Fibroblast of peridontal ligament (primary cell): Measurements from ENCODE around the gene FSD1L.

Experiments used
- DNase-seq: peaks from one replicate; pipeline ENCODE4 v3.0.0-alpha.2; 2010; ENCODE audit errors: extremely low read depth

The FSD1L gene

DNA sequence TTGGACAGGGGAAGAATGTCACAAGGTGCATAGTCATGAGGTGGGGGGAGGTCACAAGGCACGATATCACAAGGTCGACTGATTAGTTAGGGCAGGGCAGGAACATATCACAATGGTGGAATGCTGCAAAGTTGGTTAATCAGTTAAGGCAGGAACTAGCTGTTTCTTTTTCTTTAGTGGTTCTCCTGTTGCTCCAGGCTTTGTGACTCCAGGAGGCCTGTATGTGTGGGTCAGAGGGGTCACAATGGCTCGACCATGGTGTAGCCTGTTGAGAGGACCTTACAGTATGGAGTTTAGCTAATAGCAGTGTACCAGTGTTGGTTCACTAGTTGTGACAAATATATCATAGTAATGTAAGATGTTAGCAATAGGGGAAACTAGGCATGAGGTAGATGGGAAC is 12.4 kb upstream of the FSD1L start:
- DNase-seq: no peak

DNA sequence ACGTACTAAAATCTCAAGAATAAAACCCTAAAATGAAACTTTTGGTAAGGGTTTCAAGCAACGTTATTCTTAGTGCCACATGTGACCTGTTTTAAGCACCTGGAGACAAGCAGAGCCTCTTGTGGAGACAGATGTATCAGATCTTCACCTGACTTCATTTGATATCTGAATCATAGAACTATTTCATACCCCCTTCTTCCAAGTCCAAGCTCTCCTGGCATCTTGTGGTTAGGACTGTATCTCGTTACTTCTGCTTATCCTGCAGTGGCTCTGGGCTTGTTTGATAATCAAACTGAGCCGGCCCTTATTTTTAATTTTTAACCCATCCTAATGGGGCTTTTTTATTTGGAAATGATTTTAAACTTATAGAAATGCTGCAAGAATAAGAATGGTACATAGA is 11.1 kb upstream of the FSD1L start:
- no peak for DNase-seq

DNA sequence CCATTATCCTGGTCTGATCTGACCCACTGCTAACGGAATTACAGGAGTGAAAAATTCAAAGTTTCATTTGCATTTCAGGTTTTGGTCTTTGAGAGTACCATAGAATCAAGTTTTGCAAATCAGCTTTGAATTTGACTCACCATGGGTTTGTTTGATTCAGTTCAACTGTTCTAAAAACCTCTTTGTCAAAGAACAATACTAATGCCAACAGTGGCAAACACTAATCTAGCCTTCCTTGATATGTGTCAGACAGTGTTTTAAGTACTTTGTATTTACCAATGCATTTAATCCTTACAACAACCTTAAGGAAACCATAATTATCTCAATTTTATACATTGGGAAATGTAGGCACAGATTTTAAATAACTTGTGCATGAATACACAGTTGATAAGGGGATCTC is 10.1 kb upstream of the FSD1L start:
- DNase-seq: no peak

DNA sequence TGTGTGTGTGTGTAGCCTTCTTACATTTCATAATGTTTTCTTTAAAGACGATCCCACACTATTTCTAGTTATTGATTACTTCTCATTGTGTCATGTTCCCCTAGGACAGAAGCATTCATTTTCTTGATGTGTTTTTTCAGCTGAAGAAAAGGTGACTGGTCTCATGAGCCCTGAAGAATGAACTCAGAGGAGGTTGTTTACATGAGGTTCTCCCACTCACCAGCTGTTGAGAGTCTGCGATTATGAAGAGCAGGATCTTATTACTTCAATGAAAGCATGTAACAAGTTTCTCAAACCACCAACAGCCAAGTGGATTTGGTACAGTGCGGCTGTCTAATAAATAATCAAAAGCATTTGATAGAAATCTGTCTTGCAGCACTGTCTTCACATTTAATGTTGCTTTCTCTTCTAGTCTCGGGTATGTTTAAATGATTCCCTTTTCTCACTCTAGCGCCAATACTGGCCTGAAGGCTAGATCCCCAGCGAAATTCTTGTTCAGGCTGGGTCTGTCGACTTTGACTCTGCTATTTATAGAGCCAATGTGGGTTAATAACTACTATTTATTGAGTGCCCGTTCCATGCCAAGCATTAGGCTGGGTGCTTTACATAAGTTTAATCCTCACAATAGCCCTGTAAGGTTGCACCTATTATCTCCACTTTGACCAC is 9.6 kb upstream of the FSD1L start:
- DNase-seq: peak; percentile 81

DNA sequence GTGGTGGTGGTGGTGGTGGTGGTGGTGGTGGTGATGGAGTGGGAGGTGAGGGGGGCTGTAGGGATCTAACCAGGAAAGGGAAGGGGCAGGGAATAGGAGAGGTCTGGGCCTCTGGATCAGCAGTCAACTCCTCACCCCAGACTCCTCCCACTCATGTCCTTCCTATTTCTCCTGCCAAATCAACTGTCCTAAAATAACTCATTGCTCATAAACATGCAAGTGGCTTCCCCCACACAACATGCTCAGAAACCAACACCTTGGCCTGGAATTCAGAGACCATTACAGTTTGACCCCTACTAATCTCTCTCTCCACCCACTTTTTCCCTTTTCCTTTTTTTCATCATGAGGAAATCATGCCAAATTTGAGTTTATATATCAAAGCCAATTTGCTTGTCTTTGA is 8.4 kb upstream of the FSD1L start:
- DNase-seq: no peak

DNA sequence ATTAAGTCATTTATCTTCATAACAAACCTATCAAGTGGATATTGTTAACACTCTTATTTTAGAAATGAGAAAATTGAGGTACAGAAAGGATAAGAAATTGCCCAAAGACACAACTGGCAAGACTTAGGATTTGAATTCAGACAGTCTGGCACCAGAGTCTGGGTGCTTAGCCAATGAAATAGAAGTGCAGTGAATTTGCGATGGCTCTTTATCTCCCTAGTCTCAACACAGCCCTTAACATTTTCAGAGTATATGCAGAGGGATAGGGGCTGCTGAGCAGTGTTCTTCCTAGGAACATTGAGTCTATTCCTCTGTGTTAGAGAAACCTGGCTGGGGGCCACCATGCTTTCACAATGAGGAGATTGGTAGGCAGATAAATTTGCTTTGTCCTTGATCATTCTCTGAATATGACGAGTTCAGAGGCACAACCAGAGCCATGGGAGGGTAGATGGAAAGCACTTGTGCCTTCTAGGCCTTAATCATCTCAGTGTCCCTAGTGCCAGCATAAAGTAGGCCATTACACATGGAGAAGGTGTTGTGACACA is 6.1 kb upstream of the FSD1L start:
- no peak for DNase-seq

DNA sequence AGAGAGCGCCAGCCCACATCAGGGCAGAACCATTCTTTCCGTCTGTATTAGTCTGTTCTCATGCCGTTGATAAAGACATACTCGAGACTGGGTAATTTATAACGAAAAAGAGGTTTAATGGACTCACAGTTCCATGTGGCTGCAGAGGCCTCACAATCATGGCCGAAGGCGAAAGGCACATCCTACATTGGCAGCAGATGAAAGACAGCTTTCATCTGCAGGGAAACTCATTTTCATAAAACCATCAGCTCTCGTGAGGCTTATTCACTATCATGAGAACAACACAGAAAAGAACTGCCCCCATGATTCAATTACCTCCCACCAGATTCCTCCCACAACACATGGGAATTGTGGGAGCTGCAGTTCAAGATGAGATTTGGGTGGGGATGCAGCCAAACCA is 4.7 kb upstream of the FSD1L start:
- DNase-seq: no peak

DNA sequence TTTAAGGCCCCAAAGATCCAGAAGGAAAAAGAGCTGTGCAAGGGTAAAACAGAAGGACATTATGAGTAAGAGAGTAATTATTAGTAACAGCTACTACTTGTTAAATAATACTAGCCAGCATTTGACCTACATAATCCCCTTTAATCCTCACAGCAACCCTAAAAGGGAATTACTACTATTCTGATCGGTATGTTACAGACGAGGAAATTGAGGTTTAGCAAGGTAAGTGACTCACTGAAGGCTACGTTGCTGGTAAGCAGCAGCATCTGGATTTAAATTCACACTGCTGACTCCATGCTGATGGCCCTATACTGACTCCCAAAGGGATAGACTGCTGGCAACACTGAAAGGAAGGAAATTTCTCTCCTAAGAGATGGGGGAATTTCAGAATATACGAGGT is 3.7 kb upstream of the FSD1L start:
- peak; percentile 19 for DNase-seq

DNA sequence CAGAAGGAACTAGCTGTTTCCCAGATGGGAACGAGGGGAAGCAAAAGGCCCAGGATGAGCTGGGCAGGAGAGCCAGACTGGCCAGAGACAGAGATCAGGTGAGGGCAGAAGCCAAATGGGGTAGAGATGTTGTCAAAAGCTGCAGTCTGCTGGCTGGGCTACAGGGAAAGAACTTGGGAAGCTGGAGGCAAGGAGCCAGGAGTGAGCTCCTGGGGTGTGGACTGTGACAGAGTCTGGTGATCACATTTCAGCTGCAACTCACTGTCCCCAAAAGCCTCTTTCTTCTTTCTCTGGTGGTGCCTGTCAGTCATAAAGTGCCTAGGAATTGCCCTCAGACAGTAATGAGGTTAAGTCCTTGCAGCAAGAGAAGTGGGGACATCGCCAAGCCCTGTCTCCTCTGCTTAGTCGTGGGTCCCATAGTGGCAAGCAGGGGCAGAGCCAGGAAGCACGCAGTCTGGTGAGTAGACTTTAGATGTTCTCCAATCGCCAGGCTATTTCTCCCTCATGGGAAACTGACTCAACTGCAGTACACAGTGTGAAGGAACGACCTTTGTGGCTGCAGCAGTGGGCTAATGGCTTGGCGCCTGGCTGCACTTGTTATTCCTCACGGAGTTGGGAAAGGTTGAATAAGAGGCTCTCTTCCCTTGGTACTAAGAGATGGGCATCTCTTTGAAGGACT is 2.5 kb upstream of the FSD1L start:
- DNase-seq: no peak

DNA sequence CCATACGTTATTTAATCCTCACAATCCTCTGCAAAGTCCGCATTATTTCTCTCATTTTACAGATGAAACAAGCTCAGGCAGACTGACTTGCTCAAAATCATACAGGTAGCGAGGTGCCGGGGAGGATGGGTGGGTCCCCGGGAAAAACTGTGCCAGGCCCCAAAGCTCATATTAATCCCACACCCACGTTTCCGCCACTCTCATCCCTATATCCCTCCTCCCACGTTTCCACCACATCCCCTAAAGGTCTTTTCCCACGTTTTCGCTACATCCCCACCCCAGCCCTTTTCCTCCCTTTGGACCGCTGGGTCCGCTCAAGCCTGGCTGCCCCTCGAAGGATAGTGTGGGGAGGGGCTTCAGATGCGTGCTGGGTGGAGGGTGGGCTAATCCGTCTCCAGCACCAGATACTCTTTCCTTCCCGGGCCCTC is 434 bp upstream of the FSD1L start:
- no peak for DNase-seq

DNA sequence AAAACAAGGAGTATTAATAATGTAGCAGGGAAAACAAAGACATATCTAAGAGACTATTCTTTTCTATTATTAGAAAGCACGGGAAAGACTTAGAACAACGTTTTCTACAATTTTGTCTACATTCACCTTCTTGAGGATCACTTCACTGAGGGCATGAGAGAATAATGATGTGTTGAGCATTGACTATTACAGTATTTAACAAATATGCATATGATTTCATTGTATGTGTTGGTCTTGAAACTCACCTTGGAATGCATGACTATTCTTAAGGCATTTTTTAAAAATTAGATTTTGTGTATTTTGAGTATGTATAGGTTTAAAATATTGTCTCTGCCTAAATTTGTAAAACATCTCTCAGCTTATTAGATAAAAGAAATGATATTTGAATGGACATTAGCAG is 1.2 kb downstream of the FSD1L start:
- no peak for DNase-seq

DNA sequence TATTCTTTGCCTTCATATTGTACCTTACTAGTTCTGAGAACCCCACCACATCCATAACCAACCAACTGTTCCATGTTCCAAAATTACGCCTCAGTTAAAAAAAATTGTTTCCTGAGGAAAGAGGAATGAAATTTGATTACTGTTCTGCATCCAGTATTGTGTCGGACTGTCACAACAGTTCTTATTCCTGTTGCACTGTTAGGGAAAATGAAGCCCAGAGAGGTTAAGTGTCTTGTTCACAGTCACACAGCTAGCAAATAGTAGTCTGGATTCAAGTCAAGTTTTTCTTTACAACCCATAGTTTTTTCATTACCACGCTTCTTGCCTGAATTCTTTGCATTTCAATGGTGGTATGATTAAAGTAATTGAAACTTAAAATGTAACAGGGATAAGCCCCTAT is 4.4 kb downstream of the FSD1L start:
- no peak for DNase-seq

DNA sequence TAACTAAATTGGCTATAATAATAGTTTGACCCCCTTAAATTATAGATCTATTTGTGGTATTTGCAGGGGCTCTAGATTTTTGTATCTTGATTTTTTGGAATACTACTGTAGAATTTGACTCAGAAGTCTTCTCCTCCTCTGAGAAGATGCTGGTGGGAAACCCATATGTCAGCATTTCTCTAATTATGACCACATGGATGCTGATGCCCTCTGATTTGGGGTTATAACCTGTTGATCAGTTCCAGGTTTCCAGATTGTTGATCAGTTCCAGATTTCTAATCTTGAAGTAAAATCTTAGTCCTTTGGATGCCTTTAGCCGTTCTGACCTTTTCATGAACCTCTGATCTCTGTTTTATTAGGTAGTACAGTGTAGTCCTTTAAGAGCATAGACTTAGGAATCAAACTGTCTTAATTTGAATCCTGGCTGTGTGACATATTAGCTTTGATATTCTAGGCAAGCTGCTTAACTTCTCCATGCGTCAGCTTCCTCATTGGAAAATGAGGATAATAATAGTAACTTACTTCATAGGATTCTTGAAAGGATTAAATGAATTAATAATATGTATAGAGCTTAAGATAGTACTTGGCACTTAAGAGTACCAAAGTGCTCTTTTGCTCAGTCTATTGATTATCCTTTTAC is 8.1 kb downstream of the FSD1L start:
- no peak for DNase-seq

DNA sequence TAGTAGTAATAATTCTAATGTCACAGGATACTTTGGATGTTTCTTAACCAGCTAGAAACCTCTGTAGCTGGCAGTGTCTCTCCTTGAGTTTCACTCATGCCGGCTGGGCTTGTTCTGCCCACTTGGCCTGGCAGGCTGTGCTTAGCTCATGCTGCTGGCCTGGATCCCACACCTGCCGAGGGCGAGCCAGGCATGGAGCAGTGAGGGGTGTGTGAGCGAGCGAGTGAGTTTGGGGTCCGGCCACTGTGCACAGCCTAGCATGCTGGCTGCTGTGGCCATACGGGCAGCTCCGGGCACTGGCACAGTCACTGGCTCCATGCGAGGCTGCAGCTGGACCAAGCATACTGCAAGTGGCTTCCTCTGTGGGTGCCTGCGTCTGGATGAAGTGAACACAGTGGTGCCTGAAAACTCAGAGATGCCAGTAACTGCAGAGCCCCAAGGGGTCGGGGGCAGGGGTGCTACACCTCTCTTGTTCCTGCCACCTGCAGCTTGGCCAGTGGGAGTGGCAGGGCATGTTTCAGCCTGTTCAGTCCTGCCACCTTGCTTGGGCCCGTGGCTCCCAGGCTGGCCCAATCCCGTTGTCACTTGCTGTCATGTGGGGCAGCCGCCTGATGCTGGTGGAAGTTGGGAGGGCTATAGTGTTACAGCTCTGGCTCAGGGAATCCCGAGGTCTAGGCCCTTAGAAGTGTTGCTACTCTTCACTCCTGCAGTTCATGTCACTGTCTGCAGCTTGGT is 9.9 kb downstream of the FSD1L start:
- no peak for DNase-seq

DNA sequence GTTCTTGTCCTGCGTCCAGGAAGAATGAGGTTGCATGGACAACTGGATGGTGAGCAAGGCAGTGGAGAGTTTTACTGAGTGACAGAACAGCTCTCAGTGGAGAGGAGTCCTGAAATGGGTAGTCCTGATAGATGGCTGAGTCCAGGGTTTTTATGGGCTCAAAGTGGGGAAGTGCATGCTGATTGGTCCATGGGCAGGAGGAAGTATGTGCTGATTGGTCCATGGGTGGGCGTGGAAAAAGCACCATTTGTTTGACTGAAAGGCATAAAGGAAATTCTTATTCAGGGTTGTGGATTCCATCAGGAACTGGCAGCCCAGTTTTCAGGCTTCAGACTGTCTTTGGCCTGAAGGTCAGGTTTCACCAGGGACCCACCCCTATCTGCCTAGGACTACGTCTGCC is 10.6 kb downstream of the FSD1L start:
- no peak for DNase-seq

DNA sequence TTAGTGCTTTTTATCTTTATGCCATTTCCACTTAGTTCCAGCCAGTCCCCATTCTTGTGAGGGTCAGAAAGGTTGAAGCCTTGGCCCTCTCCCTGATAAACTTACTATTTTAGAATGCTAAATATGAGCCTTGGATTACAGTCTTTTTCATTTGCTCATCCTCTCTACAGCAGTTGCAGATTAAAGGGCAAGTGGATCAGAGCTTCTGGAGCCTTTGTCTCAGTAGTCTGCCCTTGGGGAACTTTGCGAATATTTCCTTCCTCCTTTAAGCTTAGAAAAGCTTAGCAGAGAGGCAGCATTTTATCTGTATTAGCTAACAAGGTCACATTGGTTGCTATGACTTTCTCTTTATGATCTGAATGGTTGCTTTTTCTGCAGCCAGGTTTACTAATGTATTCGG is 11.5 kb downstream of the FSD1L start:
- no peak for DNase-seq

DNA sequence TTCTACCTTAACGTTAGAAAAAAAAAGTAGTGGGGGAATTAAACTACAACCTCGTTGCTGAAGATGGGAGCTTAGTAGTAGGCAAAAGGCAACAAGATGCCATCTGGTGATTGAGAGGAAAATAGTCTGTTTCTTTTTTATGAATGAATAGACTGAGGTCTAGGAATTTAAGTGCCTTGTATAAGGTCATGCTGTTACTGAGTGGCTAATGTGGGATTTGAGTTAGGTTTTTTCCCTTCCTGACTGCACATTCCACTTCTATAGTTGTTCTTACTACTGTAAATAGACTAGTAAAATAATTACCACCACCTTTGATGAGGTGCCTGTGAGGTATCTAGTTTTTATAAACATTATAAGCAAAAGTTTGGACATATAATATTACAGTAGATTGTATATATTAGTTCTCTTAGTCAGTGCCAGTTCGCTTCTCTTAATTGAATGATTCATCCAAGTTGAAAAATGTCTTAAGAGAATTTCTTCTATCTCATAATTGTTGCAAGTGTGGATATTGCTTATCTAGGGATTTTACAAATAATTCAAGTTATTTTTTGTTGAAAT is 19.1 kb downstream of the FSD1L start:
- peak; percentile 61 for DNase-seq

DNA sequence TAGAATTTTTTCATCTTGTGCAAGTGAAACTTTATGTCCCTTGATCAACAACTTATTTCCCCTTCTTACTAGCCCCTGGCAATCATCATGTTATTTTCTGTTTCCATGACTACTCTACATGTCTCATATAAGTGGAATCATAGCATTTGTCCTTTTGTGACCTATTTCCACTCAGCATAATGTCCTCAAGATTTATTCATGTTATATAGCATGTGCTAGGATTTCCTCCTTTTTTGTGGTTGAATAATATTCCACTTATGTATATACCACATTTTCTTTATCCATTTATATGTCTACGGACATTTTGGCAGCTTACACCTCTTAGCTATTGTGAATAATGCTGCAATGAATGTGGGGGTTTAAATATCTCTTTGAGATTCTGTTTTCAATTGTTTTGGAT is 21.0 kb downstream of the FSD1L start:
- DNase-seq: no peak

DNA sequence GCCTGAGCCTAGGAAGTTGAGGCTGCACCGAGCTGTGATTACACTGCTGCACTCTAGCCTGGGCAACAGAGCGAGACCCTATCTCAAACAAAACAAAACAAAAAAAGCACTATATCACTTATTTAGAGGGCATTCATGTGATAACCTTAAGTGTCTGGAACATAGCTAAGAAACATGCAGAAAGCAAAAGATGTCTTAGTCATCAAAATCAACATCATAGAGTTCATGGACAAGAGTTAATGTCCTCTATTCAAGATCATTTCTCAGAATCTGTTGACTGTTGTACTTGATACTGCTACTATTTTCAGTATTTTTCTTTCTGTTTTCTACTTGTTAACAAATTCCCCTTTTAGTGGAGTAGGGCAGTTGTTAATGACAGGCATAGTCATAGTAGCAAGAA is 25.4 kb downstream of the FSD1L start:
- no peak for DNase-seq

DNA sequence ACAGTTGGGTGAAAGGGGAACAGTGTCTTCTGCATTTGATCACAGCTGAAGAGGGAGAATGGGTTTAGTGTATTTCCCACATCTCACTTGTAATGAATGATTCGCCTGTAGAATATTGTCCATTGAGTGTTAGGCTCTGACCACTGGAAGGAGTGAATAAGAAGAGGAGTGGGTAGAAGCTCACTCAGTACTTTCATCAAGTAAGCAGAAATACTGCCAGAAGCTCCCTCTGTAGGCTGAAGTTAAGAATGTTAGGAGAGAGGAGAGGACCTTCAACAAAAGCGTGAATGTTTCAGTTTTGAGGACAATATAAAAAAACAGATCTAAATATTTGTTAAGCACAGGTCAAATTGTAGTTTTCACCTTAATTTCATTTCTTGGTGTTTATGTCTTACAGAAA is 27.5 kb downstream of the FSD1L start:
- peak; percentile 59 for DNase-seq

DNA sequence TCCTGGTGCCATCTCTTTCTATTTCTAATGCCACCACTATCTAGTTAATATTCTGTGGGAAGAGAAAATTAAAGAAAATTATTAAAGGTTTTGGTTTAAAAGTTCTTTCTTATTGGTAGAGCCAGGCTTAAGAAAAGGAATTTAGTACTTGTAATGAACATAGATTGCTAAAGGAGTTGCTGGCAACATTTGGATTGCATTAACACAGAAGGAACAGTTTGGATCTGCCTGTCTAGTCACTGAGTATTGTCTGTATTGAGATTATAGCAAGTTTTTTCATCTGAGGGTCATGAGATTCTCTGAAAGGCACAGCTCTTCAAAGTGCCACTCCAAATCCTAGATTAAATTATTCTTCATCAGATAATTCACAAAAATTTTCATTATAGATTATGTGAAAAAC is 32.0 kb downstream of the FSD1L start:
- DNase-seq: peak; percentile 53

DNA sequence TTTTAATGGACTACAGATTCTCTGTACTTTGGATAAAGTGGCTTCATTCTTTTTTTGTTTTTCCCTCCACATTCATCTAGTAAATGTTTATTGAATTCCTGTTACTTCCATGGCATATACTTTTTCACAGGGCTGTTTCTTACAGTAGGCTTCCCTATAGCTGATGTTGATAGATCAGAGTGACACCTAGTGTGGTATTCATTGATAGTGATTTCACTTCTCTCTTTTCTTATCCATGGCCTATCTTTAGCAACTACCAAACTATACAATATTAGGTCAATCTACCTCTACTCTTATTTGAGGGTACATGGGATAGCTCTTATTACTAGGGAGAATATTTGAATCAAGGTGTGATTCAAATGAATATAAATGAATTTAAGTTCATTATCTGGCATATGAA is 35.8 kb downstream of the FSD1L start:
- no peak for DNase-seq
